HG02642 (cell line): Measurements from ENCODE around the gene HOXD8.

Experiments
- ATAC-seq: cut with Tn5 transposase; IDR thresholded peaks from one replicate; pipeline ENCODE4 v1.9.1; 2021; ENCODE audit warnings: mild to moderate bottlenecking; ENCODE audit not compliant: unreplicated experiment, poor library complexity

HOXD8 gene

DNA sequence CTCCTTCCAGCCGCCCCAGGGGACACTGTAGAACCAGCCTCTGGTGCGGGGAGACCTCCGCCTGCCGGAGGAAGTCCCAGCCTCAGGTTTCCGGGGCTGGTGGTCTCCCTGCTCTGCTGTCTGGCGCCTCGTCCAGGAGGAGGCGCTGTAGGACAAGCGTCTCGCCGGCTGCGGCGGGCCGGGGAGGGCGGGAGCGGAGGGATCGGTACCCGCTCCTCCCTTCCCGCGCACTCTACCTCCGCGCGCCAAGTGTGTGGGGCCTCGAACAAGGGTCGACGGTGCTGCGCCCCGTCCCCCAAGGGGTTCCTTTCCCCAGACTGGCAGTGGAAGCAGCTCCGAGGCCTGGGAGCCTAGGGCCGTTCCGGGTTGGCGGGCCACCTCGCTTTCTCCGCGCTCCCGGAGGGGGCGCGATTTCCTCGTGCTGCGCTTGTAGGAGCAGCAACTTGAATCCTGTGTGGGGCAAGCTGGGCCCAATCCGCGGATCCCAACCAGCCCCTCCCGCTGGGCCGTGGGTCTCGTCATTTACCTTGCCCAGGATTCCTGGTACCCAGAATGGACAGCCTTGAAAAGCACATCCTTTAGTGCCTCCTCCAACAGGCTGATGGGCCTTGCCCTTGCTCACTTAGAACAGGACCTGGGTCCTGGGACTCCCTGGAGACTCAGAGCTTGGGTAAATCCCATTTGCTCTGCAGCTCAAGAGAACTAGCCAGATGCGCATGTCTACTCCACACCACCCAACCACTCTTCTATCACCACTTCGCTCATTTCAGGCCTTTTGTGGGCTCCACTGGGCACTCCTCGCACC lies 11.2 kb downstream of the HOXD8 start:
- ATAC-seq, result peak; percentile 94

DNA sequence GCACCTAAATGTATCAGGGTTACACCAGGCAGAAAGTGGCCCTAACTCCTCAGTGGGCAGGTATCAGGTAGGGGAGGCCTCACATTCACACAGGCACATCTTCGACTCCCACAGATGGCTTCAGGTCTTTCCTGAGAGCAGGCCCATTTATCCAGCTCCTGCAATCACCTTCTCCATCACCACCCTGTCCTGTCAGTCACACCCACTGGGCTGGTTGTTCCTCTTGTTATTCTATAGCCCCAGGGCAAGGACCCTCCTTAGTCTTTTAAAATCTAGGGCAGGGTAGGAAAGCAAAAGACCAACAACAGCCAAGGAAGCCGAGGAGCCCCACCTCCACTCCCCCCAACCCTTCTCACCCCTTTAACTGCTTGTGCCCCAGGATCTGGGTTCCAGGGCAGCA lies 12.8 kb downstream of the HOXD8 start:
- no peak for ATAC-seq

DNA sequence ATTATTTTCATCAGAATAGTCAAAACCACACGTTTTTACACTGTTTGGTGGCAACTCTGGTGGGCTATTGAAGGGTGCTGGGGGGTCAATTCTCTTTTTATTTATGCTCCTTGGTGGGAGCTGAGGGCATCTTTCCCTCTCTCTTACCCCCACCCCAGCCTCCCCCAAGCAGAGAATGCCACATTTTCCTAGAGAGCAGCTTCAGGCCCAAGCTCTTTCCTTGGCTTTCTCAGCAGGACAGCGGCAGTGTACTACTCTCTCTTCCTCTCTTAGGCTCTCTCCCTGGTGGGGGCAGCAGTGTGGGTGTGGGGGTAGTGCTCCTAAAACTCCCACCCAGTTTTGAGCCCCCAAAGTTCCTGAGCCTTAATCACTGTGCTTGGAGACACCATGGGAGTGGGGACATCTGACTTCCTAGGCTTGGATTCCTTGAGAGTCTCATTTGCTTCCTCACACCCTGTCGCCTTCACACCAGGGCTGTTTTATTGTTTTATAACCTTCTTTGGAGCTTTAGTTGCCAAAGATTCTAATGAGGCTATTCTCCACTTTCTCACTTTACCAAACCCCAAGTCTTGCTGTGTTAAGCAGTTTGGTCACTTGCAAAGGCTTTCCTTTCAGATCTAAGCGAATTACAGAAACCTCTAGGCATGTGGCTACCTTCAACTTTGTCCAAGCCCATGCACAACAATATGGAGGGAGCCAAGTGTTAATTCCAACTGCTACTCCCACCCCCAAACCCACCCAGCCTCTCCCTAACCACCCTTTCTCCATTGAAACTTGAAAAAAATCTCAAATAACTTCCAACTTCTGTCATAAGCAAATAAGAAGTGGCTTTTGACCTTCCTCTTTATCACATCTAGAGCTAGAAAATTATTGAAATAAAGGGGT lies 15.8 kb downstream of the HOXD8 start:
- ATAC-seq, result no peak

DNA sequence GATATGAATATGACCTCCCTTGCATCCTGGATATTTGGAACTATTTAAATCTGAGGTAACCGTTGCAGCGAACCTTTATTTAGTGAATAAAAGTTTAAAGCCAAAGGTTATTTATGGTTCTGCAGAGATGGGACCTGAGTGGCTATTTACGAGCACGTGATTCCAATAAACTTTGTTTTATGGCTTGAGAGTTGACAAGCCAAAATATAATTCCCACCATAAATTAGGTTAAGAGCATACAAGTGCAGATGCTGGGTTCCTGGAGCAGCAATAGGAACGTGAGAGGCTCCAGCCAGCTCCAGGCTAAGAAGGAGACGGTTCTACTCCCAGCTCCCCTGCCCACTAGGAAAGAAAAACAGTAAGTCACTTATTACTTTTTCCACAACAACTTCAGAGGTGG lies 16.6 kb downstream of the HOXD8 start:
- no peak for ATAC-seq

DNA sequence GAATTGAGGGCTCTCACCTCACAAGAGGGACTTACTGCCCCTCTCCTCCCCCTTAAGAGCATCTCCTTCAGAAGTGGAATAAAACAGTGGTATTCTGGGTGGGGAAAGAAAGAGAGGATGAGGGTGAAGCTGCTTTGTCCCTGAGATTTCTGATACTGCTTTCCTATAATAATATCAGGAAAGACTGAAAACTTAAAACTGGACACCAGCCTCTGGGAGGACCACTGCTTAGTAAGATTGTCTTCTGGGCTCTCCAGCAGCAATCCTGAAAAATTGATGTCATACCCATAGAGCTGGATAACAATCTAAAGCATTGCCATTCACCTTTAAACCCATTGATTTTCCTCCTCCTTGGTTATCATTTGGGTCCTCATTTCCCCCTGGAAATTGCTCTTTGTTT lies 17.1 kb downstream of the HOXD8 start:
- no peak for ATAC-seq

DNA sequence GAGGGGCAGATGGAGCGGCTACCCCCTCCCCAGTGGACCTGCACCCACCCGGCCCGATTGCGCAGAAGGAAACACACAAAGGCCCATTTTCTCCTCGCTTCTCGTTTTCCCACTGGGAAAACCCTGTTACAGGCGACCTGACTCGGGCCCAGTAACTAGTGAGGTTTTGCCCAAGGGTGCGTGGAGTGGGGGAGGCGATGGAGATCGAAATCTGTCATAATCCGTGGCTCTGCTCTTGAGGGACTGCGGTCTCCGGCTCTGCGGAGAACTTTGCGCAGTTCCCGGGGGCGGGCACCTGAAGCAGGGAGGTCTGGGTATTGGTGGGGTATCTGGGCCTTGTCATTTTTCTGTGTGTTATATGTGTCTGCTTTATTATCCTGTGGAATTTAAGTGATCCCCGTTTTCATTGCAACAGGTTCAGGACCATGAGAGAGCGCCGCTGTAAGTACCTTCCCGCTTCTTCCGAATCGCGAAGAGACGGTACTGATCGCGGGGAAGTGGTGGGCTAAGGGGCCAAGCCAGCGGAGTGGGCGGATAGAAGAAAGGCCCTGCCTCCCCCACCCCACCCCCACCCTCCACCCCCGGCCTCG lies 17.8 kb downstream of the HOXD8 start:
- no peak for ATAC-seq

DNA sequence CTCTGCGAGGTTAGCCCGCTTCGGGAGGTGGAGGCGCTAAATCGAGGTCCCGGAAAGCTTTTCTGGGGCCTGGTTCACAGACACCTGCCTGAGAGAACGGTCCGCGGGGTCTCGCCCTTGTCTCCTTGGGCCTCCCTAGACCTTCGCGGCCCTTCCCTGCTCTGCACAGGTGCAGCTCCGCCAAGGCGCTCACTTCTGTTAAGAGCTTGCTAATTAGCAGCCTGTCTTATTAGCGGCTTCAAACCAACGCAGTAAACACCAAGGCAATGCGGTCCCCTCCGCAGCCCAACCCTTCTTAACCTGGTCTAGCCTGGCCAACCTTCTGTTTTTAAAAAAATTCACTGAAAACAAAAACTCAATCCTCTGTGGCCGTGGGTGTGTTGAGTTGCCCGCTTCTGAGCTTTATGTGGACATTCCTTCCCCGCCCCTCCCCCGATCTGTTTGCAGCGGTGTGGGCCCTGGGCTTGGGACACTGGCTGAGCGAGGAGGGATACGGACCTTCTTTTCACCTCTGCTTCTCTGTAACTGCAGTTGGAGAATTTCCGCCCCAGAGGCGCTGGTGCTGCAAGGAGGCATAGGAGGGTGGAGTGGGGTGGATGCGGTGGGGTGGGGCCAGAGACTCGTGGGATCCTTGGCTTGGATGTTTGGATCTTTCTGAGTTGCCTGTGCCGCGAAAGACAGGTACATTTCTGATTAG lies 18.4 kb downstream of the HOXD8 start:
- no peak for ATAC-seq

DNA sequence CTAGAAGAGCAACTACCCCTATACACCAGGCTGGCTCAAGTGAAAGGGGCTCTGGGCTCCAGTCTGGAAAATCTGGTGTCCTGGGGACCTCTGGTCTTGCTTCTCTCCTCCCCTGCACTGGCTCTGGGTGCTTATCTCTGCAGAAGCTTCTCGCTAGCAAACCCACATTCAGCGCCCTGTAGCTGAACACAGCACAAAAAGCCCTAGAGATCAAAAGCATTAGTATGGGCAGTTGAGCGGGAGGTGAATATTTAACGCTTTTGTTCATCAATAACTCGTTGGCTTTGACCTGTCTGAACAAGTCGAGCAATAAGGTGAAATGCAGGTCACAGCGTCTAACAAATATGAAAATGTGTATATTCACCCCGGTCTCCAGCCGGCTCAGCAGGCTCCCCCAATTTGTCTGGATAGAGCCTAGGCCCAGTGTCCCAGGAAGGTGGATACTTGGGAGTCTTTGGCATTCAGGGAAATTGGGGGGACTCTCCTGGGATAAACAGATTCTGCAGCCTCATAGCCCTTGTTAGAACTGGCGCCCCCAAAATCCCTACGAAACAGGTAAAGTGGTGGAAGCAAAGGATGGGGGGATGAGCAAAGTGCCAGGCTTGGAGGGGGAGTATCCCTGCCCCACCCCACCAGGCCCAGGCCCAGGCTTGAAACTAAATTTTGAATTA lies 19.4 kb downstream of the HOXD8 start:
- ATAC-seq, result no peak

DNA sequence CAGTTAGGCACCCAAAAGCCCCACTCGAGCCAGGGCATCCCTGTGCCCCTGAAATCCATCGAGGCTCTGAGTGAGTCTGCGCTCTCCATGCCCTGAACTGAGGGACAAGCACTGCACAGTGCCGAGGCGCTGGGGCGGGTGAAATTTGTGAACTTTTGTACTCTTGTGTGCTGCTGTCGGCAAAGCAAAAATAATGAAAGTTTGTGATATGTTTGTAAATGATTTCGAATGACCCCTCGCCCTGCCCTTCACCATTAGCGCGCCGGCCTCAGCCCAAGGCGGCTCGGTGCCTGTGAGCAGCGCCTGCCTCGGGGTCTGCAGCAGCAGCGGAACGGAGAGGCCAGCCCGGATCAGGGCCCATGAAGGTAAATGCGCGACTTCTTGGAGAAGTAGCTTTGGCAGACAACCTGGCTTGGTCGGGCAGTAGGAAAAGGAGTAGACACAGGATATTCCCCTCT lies 20.0 kb downstream of the HOXD8 start:
- no peak for ATAC-seq

DNA sequence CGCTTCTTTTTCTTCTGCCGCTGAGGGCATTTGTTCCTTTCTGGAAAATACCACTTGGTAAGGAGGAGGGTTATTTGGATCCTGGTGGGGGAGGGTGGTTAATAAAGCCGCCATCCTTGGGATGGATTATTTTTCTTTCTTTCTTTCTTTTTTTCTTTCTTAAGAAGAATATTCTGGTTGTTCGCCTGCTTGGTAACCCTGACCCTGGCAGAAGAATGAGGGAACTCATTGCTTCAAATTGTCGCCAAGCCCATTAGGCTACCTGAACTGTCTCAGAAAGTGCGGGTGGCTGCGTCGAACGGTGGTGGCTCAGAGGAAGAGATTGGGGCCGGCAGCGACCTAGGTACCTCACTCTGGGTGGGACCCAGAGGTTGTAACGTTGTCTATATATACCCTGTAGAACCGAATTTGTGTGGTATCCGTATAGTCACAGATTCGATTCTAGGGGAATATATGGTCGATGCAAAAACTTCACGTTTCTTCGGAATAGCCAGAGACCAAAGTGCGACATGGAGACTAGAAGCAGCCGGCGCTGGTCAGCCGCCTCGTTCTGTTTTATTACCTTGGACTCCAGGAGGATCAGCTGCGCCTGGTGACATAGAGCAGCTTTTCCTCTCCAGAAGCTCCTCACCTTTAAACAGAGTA lies 20.6 kb downstream of the HOXD8 start:
- no peak for ATAC-seq

DNA sequence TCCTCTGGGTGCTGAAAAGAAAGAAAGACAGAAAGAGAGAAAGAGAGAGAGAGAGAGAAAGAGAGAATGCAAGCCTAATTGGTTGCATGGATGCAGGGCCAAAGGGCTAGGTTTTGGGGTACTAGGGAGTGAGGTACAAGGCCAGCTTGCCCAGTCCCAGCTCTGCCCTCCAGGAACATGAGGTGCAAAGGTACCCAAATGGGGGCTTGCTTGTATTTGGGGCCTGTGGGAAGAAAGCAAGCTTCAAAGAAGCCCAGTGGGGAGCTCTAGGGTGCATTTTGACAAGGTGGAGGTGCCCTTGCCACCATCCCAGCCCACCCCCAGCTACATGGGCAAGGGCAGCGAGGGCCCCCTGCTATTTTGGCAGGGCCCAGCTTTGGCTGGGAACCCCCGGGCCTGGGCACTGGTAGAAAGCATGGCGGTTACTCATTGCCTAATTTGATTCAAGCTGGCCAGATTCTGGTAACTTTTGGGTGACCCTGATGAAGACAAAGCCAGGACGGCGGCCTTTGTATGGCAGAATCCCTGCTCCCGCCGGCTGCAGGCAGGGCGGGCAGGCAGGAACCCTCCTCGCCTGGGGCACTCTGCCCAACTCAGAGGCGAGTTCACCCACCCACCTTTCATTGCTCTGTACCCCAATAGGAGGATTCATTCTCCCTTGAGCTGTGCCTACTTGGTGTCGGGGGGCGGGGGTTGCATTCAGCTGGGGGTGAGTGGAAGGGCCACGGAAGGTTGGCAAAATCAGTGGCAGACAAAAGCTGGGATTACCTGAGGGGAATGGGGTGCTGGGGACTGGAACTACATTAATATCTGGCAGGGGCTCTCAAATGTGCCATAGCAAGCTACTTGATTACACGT lies 21.3 kb downstream of the HOXD8 start:
- no peak for ATAC-seq

DNA sequence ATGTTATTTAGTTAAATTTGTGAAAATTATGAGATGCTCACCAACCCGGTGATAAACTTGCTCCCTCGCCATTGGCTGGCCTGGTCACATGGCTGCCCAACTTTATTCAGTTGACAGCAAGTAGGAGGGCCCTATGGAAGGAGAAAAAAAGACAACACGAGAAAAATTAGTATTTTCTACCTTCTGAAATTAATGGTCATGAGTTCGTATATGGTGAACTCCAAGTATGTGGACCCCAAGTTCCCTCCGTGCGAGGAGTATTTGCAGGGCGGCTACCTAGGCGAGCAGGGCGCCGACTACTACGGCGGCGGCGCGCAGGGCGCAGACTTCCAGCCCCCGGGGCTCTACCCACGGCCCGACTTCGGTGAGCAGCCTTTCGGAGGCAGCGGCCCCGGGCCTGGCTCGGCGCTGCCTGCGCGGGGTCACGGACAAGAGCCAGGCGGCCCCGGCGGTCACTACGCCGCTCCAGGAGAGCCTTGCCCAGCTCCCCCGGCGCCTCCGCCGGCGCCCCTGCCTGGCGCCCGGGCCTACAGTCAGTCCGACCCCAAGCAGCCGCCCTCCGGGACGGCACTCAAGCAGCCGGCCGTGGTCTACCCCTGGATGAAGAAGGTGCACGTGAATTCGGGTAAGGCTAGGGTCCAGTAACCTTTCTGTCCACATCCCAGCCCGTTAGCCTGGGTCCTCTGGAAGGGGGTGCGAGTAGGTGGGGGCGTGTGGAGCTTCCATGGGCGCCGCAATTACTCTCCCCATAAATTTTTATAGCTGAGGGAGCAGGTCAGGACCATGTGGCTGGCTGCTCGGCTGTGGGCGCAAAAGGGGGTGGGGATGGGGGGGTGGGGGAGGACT lies 22.2 kb downstream of the HOXD8 start, which contains the start of gene HOXD4:
TSS of gene HOXD4 (plus strand) at position 109 of the 846 bp plus-strand sequence. CDS start at position 193, 84 bp downstream.
- no peak for ATAC-seq

DNA sequence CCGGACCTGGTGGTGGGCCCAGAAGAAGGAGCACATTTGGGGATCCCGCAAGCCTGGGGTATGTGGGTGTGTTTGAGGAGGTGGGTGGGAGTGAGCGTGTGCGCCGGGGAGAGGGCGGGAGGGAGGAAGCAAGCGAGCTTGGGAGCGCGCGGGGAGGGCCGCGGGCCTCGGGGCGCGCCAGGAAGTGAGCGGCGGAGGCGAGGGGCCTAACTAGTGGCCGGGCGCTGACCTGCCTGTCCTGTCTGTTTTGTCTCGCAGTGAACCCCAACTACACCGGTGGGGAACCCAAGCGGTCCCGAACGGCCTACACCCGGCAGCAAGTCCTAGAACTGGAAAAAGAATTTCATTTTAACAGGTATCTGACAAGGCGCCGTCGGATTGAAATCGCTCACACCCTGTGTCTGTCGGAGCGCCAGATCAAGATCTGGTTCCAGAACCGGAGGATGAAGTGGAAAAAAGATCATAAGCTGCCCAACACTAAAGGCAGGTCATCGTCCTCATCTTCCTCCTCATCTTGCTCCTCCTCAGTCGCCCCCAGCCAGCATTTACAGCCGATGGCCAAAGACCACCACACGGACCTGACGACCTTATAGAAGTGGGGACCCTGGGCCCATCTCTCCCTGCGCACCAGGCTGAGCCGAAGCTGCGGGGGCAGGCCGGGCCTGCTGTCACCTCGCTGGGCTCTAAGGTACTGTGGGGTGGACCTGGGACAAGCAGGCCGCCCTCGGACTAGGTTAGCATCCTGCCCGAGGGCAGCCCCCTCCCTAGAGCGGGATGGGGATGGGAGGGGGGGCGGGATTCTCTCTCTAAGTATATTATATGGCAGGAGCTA lies 23.1 kb downstream of the HOXD8 start:
- no peak for ATAC-seq

DNA sequence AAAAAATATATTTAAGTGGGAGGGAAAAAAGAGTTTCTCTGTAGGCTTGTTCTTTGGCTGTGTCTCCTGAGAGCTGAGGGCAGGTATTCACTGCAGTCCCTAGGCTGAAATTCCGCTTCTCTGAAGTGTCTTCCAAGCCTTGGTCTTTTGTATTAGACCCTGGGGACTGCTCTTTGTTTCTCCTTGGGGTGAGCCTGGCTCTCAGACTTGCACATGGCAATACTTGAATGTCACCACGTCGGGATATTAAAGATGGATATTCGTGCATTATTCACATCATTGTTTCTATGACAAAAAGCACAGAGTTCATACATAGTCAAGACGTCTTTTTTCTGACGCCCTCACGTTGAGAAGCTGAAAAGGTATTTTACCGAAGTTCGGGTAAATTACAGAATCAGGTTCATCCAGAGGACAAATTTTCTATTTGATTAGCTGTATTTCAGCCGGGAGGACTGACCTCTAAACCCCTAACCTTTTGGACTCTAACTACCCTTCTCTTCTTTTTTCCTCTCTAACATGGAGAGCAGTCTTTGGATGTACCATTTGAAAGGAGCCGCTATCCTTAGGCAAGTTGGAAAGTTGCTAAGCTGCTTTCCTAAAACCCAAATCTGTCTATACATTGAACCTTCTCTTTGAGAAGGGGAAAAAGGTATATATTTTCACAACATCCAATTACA lies 25.2 kb downstream of the HOXD8 start:
- no peak for ATAC-seq

DNA sequence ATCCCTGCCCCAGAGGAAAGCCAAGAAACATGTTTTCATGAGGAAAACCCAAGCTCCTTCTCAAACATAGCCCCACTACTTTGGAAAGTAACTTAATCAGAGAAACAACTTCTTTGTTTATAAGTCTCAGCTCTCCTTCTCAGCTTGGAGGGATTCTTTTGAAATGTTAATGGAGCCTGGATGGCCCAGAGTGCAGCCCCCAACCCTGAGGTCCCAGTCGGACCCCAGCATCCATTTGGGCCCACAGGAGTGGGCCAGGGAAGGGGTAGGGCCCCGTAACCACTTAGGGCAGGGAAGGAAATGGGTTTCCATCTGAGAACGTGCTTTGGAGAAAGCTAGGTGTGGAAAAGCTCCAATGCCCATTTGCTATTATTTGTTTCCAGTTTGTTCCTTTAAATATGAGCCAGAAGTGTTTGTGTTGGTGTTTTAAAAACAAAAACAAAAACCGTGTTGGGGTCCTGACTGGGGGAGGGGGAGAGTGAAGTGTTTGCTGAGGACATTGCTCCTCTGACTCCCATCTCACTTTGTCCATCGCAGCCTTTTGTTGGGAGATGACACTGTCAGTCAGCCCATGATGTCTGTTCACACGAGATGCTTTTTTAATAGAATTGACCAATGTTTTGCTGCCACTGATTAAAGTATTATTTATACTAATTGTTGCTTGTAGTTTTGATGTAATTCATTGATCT lies 26.0 kb downstream of the HOXD8 start:
- ATAC-seq, result no peak
